Brain pericyte (primary cell): ENCODE measurements around the gene BATF.

Source experiments
- DNase-seq: peaks from one replicate; pipeline ENCODE4 v3.0.0-alpha.2; 2012; ENCODE audit warnings: low read depth, low spot score

The BATF gene

DNA sequence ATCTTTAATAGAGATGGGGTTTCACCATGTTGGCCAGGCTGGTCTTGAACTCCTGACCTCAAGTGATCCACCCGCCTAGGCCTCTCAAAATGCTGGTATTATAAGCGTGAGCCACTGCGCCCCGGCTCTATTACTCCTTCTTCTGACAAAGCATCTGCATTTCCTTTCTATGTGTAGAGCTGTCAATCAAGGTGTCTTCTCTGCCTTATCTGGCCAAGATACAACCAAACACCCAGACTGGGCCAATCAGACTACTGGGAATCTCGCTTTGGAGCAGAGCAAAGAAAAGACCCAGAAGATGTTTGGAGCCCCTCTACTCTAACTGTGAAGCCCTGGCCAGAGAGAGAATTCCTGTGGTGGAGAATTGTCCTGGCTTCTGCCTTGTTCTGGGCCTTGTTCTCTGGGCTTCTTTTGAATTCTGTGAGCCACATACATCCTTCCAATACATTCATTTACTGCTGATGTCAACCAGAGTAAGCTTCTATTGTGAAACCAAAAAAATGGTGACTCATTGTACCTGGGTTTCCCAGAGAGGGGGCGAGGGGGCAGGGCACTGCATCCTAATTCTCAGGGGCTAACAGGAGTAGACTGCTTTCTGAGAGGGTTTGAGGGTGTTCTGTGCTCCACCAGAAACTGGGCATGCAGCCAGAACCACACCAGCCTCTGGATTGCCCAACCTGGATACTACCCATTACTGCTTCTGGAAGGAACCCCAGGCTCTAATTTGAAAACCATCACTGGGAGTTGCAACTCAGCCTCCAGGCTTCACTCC, 37.4 kb downstream of the BATF start:
- no peak for DNase-seq

DNA sequence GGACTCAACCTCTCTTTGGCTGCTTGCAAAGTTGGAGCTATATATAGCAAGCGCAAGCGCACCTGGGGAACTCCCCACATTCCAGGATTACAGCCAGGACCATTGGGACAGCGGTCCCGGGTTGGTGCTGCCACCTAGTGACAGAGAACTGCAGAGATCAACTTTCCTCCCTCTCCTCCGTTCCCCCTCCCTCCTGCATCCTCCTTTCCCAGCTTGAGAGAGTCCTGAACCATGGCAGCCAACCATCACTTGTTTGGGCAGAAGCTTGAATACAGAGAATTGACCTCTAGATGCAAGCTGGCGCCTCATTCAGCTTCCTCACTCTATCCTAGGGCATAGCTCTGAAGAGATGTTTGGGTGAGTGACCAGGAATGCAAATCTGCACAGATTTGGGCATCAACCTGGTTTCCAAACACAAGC, 38.8 kb downstream of the BATF start:
- DNase-seq = no peak

DNA sequence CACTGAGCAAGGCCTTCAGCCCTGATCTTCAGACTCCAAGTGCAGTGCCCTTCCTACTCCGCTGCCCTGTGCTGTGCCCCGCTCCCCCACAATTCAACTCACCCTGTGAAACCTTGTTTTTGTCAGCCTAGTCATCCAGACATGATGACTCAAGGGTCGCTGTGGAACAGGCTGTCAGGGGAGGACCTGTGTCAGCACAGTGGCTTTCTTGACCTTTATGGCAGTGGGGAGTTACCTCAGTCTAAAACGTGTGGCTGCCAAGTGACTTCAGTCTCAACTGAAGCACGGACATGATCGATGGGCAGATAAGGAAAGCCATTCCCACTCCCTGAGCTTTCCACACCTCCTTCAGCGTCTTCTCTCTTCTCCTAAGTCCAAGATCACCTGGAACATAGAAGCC, 39.8 kb downstream of the BATF start:
- no peak for DNase-seq

DNA sequence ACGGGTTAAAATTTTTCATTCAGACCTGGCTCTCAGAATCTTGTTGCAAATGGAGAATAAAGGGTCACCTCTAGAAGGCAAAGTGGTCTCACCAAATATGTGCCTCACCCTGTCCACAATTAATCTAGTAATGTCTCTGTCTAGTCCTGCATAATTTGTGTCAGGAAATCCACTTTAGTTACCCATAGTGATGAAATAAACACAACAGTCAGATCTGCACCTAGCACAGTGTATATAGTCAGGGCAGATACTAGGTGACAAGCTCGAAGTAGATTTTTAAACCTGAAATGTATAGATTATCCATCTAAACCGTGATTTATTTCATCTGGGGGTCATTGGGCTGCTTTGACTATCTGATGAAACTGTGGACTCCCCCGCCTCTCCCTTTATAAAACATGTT, 40.2 kb downstream of the BATF start:
- DNase-seq = no peak

DNA sequence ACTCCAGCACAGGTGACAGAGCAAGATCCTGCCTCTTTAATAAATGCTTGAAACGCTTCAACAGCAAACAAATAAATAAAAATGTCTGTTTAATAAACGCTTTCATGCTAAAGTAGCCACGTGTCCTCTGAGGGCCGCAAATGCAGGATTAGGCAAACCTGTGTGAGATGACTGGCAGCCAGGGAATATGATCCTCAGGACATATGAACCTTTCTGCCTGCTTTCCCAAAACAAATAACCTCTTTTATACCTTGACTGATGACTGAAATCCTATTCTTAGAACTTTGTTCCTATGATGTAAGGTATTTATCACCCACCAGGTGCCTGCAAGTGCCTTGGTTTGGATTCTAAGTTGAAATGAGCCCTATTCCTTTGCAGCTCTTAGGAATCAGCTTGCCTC, 41.7 kb downstream of the BATF start:
- no peak for DNase-seq

DNA sequence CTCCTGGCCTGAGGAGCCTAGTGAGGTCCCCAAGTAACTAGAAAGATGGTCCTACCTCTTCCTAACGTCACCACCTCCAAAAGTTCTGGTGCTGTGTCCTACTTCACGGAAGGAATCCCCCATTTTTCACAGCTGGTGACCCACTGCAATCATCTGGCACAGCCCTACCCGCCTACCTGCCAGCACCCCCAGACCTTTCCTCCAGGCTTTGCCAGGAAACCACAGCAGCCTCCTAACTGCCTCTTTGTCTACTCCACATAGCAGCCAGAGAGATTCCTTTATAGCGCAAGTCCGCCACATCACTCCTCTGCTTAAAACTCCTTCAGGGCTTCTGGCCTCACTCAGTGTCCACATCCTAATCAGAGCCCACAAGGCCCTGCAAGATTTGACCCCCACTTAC, 42.8 kb downstream of the BATF start:
- DNase-seq = no peak

DNA sequence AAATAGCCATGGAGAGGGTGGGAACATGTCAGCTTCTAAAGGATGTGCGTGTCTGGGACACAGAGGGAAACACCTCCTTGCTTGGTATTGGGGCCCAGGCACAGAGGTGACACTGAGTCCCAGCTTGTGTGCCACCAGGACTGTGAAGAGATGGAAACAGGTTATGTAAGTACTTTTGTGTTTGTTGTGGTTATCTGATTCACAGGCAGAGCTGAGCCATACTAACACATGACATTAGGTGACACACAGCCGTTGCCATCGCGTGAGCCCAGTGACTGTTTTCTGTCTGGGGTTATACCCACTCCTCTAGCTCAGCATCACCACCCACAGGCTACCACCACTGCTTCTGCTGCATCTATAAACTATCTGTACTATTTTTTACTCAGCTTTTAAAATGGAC, 44.1 kb downstream of the BATF start:
- no peak for DNase-seq

DNA sequence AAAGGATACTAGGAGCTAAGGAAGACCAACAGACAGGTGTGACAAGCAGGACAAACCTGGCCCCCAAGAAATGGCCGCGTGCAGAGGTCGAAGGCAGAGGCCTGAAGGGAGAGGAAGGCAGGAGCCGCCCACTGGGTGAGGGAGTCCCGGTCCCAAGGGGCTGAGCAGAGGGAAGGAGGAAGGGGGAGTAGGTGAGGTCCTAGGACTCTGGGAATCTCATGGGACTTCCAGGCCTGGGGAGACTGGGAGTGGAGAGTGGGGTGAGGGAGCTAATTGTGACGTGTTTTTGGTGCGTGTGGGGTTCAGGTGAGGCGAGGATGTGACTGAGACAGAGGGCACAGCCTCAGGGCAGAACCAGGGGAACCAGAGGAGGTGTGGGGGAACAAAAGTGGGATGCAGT, 44.5 kb downstream of the BATF start:
- no peak for DNase-seq

DNA sequence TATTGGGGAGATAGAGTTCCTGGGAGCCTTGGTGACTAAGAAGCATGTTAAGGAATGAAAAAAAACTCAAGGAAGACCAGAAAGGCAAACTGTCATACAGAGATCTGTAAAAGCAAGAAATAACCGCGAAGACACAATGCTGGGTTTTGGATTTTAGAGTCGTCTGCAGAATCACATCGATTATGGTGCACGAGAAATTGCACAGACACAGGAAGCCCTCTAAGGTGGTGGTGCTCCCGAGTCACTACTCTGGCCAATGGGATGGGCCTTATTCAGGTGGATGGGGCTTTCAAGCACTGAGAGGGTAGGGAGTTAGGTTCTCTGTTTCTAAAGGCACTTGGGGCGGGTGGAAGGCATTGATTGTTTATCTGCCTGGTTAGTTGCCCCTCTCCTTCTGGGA, 45.9 kb downstream of the BATF start:
- no peak for DNase-seq

DNA sequence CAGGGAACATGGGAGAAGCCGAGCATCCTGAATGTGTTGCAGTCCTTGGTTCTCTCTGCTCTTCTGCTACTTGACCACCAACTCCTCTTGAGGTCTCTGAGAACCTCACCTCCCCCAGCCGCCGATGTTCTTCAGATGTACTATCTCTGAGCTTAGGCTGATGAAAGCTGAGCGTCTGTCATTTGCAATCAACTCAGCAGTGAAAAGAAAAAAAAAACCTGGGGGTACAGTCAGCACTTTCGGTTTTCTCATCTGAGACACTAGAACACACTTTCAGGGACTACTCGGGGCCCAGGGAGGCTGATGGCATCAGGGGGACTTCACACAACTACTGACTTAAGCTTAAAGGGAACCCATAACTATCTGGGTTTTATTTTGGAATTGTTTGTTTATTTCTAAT, 46.5 kb downstream of the BATF start:
- no peak for DNase-seq

DNA sequence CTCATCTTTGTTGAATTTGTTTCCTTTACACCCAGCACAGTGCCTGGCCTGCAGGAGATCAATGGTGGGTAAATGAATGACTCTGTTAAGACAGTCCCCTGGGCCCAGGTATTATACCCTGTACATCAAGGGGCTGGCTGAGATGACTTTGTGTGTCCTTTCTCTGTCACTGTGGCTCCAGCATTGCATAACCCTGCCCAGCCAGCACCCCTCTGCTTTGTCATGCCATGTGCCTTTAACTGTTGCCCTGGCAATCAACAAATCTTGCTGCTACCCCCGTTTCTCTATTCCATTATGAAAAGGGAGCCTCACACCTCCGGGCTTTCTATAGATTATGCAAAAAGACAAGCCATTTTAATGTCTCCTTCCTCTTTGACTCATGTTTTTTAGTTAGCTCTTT, 48.5 kb downstream of the BATF start:
- no peak for DNase-seq

DNA sequence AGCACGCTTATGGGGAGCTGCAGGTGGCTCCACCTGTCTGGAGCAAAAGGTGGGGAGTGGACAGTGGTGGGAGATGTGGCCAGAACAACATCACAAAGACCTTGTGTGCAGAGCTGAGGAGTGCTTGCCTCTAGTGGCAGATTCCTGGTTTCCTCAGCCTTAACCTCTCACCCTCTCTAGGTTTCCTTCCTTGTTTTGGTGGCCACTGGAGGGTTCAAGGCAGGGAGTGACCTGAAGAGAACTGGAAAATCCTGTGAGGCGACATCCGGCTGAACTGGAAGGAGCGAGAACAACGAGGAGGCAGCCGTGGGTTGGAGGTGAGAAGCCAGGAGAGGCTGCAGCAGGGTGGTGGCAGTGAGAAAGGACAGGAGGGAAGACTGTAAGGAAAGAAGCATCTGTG, 49.8 kb downstream of the BATF start:
- no peak for DNase-seq

DNA sequence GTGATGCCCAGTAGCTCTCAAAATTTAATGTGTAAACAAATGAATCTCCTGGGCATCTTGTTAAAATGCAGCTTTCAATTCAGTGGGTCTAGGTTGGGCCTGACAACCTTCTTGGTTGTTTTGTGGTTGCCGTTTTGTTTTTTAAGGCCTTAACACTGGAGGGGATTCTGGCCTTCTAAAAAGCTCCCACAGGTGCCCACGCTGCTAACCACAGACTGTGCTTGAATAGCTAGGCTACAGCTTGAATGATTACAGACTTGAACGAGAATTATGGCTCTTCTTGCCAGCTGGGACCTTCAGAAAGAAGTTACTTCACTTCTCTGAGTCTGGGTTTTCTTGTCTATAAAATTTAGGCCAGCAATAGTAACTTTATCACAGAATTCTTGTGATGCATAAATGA, 54.8 kb downstream of the BATF start:
- DNase-seq = no peak

DNA sequence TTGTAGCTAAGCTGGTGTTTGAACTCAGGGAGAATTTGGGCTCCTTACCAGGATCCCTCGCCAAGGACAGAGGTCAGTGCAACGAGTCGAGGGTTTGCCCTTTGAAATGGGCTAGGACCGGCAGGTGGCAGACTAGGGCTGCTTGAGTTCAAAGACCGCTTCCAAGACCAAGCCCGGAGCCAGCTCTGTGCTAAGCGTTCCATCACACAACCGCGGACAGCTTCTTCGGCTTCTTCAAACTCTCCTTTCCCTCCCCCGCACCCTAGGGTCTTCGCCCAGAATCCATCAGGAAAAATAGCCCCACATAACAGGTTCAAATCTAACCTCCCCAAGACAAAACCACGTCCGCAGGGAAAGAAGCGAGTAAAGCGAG, 55.4 kb downstream of the BATF start:
- DNase-seq = peak; percentile 54

DNA sequence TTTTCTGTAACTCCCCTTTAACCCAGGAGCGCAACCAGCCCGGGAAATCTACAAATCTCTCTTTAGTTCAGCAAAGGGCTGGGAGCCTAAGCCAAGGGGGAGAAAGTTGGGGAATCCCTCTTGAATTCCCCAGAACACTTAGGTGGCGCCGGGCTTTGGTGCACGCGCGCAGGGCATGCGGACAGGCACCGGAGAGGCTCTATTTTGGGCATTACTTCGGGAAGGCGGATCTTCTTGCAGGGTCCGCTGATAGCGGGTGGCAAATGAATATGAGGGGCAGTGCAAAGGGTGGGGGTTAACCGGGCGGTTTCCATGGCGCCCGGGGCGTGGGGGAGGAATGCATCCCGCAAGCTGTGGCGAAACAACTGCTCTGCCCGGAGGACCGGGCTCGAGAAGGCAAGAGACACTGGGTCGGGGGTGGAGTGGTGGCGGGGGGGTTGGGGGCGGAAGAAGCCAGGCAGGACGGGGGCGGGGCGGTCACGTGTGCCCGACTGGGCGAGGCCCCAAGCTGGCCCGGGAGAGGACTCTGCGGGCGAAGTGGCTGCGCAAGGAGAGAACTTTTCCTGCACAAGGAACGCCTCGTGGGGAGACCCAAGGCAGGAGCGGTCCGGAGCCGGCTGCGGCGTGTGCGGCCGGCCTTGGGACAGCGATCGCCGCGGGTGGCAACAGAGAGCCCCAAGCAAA, 56.0 kb downstream of the BATF start, which contains the start of gene FLVCR2:
Gene FLVCR2, plus strand, starts transcription at position 519 of the 684 bp plus-strand sequence. CDS start 353 bp downstream, outside the sequence.
- no peak for DNase-seq

DNA sequence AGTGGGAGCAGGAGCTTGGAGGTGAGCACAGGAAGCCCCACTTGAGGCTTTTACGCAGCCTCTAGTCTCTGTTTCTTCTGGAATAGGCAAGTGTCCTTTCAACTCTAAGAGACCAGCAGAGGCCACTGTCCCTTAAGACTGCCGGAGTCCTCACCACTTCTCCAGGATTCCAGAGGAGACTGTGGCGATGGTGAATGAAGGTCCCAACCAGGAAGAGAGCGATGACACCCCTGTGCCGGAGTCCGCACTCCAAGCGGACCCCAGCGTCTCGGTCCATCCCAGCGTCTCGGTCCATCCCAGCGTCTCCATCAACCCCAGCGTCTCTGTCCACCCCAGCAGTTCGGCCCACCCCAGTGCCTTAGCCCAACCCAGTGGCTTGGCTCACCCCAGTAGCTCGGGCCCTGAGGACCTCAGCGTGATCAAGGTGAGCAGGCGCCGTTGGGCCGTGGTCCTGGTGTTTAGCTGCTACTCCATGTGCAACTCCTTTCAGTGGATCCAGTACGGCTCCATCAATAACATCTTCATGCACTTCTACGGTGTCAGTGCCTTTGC, 56.6 kb downstream of the BATF start:
- no peak for DNase-seq

DNA sequence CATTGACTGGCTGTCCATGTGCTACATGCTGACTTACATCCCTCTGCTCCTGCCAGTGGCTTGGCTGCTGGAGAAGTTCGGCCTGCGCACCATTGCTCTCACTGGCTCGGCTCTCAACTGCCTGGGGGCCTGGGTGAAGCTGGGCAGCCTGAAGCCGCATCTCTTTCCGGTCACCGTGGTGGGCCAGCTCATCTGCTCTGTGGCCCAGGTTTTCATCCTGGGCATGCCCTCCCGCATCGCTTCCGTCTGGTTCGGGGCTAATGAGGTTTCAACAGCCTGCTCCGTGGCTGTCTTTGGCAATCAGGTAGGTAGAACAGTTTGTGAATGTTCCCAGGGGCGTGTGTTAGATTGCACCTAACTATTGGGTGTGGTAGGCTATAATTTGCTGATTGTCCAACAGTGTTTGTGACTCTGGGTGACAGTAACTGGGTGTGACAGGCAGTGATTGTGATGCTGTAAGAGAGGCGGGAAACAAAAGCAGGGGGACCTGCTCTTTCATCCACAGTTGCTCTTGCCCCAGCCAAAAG, 57.1 kb downstream of the BATF start:
- DNase-seq = no peak

DNA sequence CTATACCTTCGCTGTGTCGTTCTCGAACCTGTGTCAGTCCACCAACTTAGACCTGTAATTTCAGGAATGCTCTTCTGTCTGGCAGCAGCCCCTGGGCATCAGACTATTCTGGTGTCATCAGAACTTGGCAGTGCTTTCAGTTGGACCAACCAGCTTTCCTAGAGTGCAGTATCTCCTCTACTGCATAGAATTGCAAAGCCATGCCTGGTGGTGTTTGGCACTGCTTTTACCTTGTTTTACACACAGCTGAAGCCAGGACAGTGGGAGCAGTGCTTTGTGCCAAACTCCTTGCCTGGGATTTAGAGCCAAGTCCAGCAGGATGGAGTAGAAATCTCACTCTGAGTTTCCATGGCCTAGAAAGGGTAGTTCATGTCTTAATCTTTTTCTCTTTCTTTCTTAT, 57.6 kb downstream of the BATF start:
- DNase-seq = no peak

DNA sequence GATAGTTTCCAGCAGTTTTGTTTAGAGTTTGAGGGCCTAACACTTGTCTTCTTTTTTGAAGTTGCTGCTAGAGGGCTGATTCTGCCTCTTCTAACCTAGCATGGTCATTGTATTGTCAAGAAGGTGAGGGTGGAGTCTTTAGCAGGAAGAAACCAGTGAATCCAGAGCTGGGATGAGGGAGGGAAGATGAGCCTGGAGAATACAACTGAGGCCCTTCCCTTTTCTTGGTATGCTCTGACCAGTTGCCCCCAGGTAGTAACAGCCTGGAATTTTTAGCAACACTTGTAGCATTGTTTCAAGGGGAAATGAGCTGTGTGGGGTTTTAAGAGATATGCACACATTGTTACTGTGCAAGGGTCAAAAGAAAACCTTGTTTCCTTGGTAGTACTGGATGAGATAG, 65.1 kb downstream of the BATF start:
- DNase-seq = no peak

DNA sequence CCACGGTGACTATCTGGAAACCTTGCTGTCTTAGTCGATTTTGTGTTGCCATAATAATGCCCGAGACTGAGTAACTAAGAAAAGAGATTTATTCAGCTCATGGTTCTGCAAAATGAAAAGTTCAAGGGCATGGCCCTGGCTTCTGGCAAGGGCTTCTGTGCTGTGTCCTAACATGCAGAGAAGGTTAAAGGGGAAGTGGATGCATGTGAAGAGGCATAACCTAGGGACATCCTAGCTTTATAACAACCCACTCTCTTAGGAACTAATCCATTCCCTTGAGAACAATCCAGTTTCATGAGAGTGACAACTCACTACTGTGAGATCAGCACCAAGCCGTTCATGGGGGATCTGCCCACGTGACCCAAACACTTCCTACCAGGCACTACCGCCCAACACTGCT, 67.7 kb downstream of the BATF start:
- no peak for DNase-seq

DNA sequence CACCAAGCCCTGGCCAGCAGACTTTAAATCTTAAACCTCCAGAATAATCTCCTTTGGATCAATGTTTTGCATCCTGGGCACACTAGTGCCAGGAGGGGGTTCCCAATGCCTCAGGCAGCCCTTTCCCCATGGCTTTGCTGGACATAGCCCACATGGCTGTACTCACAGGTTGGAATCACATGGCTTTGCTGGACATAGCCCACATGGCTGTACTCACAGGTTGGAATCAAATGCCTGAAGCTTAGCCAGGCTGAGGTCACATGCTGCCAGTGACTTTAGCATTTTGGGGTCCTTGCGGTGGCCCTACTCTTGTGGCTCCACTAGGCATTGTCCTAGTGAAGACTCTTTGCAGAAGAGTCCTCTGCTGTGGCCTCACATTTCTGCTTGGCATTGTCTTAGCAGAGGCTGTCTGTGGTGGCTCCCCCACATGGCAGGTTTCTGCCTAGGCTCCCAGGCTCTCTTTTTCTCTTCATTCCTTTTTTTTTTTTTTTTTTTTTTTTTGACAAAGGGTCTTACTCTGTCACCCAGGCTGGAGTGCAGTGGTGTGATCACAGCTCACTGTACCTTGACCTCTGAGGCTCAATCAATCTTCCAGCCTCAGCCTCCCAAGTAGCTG, 69.2 kb downstream of the BATF start:
- no peak for DNase-seq

DNA sequence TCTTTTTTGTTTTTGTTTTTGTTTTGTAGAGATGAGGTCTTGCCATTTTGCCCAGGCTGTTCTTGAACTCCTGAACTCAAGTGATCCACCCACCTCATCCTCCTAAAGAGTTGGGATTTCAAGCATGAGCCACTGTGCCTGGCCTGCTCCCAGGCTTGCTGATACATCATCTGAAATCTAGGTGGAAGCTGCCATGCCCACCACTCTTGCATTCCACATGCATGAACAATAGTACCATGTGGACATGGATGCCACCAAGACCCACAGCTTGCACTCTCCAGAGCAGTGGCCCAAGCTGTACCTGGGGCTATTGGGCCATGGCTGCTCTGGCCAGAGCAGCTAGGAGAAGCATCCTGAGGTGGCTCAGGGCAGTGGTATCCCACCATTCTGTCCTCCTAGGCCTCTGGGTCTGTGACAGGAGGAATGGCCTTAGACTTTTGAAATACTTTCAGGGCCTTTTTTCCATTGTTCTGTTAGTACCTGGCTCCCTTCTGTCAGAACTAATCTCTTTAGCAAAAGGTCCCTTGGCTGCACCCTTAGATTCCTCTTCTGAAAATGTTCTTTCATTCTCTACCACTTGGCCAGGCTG, 69.8 kb downstream of the BATF start:
- no peak for DNase-seq
